ENCODE measurements around the gene SNCG.
"Not testable (repeated sequence)": the region's sequence is repeated elsewhere in the genome, so short reads cannot be mapped to it uniquely, and the experiment has no call there.

SNCG gene

GRCh38 chr10:86974484-86974883 is 16.1 kb downstream of the SNCG start:
- DNase-seq (ENCODE audit: low read depth, low spot score), result no peak

DNA sequence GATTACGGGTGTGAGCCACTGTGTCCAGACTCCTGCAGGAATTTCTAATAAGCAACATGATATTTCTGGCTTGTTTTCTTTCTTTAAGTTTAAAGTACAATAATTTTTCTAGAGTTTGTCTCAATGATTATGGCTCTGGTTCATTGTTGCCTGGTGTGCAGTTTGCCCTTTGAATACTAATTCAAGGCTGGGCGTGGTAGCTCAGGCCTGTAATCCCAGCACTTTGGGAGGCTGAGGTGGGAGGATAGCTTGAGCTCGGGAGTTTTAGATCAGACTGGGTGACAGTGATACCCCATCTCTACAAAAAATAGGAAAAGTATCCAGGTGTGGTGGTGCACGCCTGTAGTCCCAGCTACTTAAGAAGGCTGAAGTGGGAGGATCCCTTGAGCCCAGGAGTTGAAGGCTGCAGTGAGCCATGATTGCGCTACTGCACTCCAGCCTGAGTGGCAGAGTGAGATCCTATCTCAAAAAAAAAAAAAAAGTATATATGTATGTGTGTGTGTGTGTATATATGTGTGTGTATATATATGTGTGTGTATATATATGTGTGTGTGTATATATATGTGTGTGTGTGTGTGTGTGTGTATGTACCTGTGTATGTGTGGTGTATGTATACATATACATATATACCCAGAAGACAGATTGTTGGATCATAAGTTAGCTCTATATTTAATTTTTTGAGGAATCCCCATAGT is 18.1 kb downstream of the SNCG start:
- DNase-seq (ENCODE audit: low read depth, low spot score), result no peak

GRCh38 chr10:86978457-86978856 is 20.1 kb downstream of the SNCG start:
- not testable (repeated sequence) for DNase-seq (ENCODE audit: low read depth, low spot score)

- no peak for DNase-seq (ENCODE audit: low read depth, low spot score)
These were observed 21.0 kb downstream of the SNCG start for GRCh38 chr10:86979296-86979818.

DNA sequence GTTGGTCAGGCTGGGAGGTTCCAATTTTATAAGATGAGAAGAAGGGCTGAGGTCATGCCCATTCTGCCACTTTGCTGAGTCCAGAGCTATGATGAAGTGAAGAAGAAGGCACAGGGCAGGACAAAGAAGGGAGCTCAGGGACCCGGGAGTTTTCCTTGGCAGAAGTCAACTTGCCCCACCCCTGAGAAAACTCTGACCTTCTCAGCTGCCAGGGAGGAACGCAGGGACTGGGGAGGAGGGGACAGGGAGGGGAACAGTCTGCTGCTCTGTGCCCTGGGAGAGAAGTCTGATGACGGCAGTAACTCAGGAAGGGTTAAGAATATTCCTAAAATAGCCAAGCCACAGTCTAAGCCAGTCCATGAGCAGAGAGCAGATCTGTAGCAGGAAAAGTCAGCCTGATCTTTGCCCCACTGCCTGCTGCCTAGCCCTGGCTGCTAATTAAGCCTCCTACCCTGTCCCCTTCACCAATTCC is 21.6 kb downstream of the SNCG start:
- DNase-seq (ENCODE audit: low read depth, low spot score), result no peak

GRCh38 chr10:86981020-86981419 is 22.6 kb downstream of the SNCG start:
- DNase-seq (ENCODE audit: low read depth, low spot score), result not testable (repeated sequence)

GRCh38 chr10:86981716-86982115 is 23.3 kb downstream of the SNCG start:
- no peak for DNase-seq (ENCODE audit: low read depth, low spot score)

- DNase-seq (ENCODE audit: low read depth, low spot score), result not testable (repeated sequence)
These were observed 26.1 kb downstream of the SNCG start for GRCh38 chr10:86984498-86984897.

DNA sequence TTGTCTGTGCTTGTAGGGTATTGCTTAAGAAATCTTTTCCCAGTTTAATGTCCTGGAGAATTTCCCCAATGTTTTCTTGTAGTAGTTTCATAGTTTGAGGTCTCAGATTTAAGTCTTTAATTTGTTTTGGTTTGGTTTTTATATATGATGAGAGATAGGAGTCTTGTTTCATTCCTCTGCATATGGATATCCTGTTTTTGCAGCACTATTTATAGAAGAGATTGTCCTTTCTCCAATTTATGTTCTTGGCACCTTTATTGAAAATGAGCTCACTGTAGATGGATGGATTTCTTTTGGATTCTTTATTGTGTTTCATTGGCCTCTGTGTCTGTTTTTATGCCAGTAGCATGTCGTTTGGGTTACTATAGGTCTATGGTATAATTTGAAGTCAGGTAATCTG is 30.1 kb downstream of the SNCG start:
- no peak for DNase-seq (ENCODE audit: low read depth, low spot score)

DNA sequence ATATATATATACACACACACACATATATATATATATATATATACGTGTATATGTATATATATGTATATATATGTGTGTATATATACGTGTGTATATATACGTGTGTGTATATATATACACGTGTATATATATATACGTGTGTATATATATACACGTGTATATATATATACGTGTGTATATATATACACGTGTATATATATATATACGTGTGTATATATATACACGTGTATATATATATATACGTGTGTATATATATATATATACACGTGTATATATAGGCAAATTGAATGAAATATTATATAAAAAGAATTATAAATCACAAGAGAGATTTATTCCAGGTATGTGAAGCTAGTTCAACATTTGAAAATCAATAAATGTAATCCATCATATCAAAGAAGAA is 33.0 kb downstream of the SNCG start:
- DNase-seq (ENCODE audit: low read depth, low spot score), result not testable (repeated sequence)

DNA sequence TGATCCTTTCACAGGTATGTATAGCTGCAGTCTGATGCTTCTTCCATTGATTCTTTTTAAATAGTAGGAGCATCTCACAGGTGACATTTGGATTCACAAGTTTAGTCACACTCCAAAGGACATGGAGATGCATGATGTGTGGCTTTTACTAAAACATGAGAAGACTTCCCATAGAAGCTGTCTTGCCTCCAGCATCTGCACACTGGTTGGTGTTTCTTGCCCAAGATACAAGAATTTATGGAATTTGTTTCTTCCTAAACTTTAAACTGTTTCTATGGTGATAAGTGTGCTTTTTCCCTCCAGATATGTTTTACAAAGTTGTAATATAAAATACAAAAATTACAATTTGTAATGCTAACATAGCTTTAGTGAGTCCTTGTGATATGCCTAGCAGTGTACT is 34.1 kb downstream of the SNCG start:
- no peak for DNase-seq (ENCODE audit: low read depth, low spot score)

- no peak for DNase-seq (ENCODE audit: low read depth, low spot score)
These were observed 34.5 kb downstream of the SNCG start for GRCh38 chr10:86992929-86993328.

DNA sequence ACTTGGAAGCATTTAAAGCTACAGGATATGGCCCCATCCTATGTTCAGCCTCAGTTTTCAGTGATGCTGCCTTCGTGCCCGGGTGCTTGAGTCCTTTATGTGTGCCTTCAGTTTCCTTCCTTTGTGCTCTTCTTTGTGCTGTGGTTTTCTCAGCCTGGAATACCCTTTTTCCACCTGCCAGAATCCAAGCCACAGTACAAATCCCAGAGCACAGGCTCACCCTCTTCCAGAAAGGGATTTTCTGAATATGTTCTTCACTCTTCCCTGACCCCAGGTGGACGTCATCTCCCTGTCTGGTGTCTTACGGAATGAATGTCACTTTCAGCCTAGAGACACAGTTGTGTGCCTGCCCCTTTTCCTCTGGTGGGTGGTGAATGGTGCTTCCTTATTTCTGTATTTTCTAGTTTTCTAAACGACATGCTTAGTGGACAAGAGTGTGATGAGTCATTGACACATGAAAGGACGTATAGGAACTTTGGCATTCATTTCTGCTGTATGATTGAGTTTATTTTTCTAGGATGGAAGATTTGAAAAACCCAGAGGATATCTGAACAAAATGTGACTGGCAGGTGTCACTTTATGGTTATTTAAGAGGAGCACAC is 41.5 kb downstream of the SNCG start:
- not testable (repeated sequence) for DNase-seq (ENCODE audit: low read depth, low spot score)

- DNase-seq (ENCODE audit: low read depth, low spot score), result no peak
These were observed 42.1 kb downstream of the SNCG start for GRCh38 chr10:87000491-87000890.

GRCh38 chr10:87007124-87007523 is 48.7 kb downstream of the SNCG start:
- not testable (repeated sequence) for DNase-seq (ENCODE audit: low read depth, low spot score)

DNA sequence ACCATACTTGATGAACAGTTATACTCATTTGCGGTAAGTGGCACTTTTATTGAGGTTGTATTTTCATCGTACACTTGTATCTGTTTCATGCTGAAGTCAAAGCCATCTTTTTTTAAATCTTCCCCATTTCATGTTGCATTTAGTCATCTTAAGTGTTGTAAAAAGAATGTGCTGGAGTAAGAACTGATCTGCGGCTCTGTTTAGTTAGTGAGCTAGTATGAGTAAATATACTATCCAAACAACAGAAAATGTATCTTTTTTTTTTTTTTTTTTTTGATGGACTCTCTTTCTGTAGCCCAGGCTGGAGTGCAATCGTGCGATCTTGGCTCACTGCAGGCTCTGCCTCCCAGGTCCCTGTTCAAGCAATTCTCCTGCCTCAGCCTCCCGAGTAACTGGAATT is 49.3 kb downstream of the SNCG start:
- not testable (repeated sequence) for DNase-seq (ENCODE audit: low read depth, low spot score)

GRCh38 chr10:87008303-87008702 is 49.9 kb downstream of the SNCG start:
- not testable (repeated sequence) for DNase-seq (ENCODE audit: low read depth, low spot score)

- not testable (repeated sequence) for DNase-seq (ENCODE audit: low read depth, low spot score)
These were observed 50.8 kb downstream of the SNCG start for GRCh38 chr10:87009134-87009696.
